Osteocyte (in vitro differentiated cells): ENCODE data around the gene ARHGEF25. TPM values are rescaled to one million over a fixed set of nuclear protein-coding genes. Genes with fewer than 3 reads are reported as not detected.

Source experiments
- DNase-seq: peaks from one replicate; pipeline ENCODE4 v3.0.0; 2021; ENCODE audit warnings: mixed read lengths; ENCODE audit not compliant: unreplicated experiment; ENCODE audit errors: extremely low spot score
- H3K27ac Mint-ChIP-seq: one replicate; pipeline ENCODE4 v1.8.0; 2021; ENCODE audit warnings: mild to moderate bottlenecking, mixed read lengths; ENCODE audit not compliant: unreplicated experiment
- H3K27me3 Mint-ChIP-seq: one replicate; pipeline ENCODE4 v1.8.0; 2021; ENCODE audit warnings: mixed read lengths; ENCODE audit not compliant: unreplicated experiment
- H3K36me3 Mint-ChIP-seq: one replicate; pipeline ENCODE4 v1.8.0; 2021; ENCODE audit warnings: mixed read lengths; ENCODE audit not compliant: unreplicated experiment
- H3K4me1 Mint-ChIP-seq: one replicate; pipeline ENCODE4 v1.8.0; 2021; ENCODE audit warnings: mixed read lengths; ENCODE audit not compliant: unreplicated experiment
- H3K4me3 Mint-ChIP-seq: one replicate; pipeline ENCODE4 v1.8.0; 2021; ENCODE audit warnings: mild to moderate bottlenecking, moderate library complexity, mixed read lengths; ENCODE audit not compliant: unreplicated experiment
- H3K9me3 Mint-ChIP-seq: one replicate; pipeline ENCODE4 v1.8.0; 2021; ENCODE audit warnings: mixed read lengths; ENCODE audit not compliant: unreplicated experiment
- total RNA-seq: library from RNA; stranded (reverse); gene quantifications from 2 replicates; pipeline ENCODE4 v1.2.1, GENCODE V29; 2021
- TF ChIP-seq, protein P1 (sequence below): fragments of 200-600 bp; sonication (generic); IDR thresholded peaks from 2 replicates; pipeline ENCODE4 v1.5.0; 2021; ENCODE audit warnings: antibody characterized with exemption, mild to moderate bottlenecking, moderate library complexity

Gene ARHGEF25
- total RNA-seq, 1 donor from 2014 or later = 27.6 TPM

DNA sequence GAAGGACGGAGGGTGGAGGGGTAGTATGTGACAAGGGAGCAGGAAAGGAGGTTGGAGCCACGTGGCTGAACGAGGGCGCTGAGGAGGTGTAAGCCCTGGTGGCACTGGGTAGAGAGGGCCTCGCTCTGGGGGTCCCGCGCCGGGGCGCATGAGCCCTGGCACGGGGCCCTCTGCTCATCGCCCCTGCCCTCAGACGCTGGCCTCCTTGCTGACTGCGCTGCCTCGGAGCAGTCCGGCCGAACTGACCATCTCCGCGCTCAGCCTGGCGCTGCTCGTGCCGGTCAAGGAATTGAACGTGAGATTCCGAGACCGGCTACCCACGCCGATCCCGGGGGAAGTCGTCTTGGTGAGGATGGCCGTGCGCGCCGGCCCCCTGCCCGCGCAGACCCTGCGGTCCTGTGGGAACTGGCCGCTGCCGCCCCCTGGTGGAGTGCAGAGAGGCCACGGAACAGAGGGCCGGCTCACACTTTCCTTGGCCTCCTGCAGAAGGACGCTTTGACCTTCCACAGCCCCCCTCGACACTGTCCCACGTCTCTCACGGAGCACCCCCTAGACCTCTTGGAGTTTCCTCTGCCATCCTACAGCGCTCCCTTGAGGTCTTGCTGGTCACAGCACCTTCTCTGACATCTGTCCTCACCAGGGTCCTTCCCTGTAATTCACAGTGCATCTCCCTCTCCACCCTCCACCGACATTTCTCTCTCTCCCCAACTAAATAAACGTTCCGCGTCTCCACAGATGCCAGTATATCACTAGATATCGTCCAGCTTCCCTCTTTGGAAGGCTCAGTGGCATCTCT lies 10.5 kb downstream of the ARHGEF25 start:
- Mint-ChIP-seq H3K27me3 (peaks cover 63% of the 10 kb centered on the region), H3K4me3 (peak overlapping the region; percentile 75), H3K4me1 (peaks cover 17% of the 10 kb centered on the region), H3K27ac (no peak overlapping the region), H3K9me3 (no peaks in the 10 kb centered on the region), H3K36me3 (peaks cover 11% of the 10 kb centered on the region)
- no peak for DNase-seq
- TF ChIP-seq, protein P1, sequence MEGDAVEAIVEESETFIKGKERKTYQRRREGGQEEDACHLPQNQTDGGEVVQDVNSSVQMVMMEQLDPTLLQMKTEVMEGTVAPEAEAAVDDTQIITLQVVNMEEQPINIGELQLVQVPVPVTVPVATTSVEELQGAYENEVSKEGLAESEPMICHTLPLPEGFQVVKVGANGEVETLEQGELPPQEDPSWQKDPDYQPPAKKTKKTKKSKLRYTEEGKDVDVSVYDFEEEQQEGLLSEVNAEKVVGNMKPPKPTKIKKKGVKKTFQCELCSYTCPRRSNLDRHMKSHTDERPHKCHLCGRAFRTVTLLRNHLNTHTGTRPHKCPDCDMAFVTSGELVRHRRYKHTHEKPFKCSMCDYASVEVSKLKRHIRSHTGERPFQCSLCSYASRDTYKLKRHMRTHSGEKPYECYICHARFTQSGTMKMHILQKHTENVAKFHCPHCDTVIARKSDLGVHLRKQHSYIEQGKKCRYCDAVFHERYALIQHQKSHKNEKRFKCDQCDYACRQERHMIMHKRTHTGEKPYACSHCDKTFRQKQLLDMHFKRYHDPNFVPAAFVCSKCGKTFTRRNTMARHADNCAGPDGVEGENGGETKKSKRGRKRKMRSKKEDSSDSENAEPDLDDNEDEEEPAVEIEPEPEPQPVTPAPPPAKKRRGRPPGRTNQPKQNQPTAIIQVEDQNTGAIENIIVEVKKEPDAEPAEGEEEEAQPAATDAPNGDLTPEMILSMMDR = peak; percentile 98

DNA sequence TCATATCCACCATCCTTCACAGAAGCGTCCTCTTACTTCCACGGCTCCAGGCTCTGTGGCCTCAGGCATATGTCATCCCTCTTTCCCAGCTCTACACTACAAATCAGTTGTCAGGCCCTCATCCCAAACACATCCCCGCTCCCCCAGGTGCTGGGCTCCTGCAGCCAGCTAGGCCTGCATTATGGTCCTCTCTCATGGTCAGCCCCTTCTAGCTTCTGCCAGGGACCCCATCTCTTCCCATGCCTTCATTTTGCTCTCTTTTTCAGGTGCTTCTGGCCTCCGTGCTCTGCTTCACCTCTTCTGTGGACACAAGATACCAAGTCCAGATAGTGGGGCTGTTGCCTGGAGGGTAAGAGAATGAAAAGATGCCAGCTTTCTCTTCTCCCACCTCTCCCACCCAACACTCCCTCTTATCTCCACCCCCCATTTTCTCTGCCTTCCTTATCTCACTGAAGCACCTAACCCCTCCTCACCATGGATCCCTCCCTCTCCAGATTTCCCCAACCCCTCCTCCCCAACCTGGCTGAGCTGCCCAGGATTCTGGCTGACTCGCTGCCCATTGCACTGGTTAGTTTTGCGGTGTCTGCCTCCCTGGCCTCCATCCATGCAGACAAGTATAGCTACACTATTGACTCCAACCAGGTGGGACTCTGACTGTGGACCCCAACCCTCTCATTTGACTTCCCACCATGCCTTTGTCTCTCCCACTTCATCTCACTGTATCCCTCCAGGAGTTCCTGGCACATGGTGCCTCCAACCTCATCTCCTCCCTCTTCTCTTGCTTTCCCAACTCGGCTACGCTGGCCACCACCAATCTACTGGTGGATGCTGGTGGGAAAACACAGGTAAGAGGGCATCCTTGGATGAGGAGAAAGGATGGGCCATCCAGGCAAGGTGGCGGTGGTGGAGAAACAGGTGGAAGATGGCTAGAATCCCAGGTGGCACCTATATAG lies 11.3 kb downstream of the ARHGEF25 start:
- peaks cover 6% of the 10 kb centered on the region for H3K36me3 Mint-ChIP-seq
- no peak for DNase-seq
- peaks cover 17% of the 10 kb centered on the region for H3K4me1 Mint-ChIP-seq
- H3K27me3 Mint-ChIP-seq = peaks cover 60% of the 10 kb centered on the region
- TF ChIP-seq, protein P1 = no peak
- no peak overlapping the region for H3K4me3 Mint-ChIP-seq
- H3K9me3 Mint-ChIP-seq = no peaks in the 10 kb centered on the region
- no peak overlapping the region for H3K27ac Mint-ChIP-seq

- H3K9me3 Mint-ChIP-seq = no peaks in the 10 kb centered on the region
- peaks cover 4% of the 10 kb centered on the region for H3K36me3 Mint-ChIP-seq
- DNase-seq = no peak
- H3K4me1 Mint-ChIP-seq = peaks cover 17% of the 10 kb centered on the region
- peaks cover 57% of the 10 kb centered on the region for H3K27me3 Mint-ChIP-seq
- TF ChIP-seq, protein P1 = no peak
- no peak overlapping the region for H3K4me3 Mint-ChIP-seq
- no peak overlapping the region for H3K27ac Mint-ChIP-seq
Measured at GRCh38 chr12:57623385-57623784, 12.2 kb downstream of the ARHGEF25 start.

GRCh38 chr12:57623811-57624390 lies 12.7 kb downstream of the ARHGEF25 start:
- no peak for DNase-seq
- peaks cover 3% of the 10 kb centered on the region for H3K36me3 Mint-ChIP-seq
- H3K4me1 Mint-ChIP-seq = peaks cover 17% of the 10 kb centered on the region
- no peaks in the 10 kb centered on the region for H3K9me3 Mint-ChIP-seq
- H3K4me3 Mint-ChIP-seq = no peak overlapping the region
- H3K27ac Mint-ChIP-seq = no peak overlapping the region
- TF ChIP-seq, protein P1 = no peak
- H3K27me3 Mint-ChIP-seq = peaks cover 56% of the 10 kb centered on the region
